Activated T-cell treated with anti-CD3 and anti-CD28 coated beads, Interleukin-2, amount 50 U/mL, for 1 hour (primary cell): ENCODE results near the gene TCERG1L.
"Not testable (repeated sequence)": the region's sequence is repeated elsewhere in the genome, so short reads cannot be mapped to it uniquely, and the experiment has no call there.

ENCODE experiments used
- DNase-seq: peaks from one replicate; pipeline ENCODE4 v3.0.0-alpha.2; 2020

The TCERG1L gene

DNA sequence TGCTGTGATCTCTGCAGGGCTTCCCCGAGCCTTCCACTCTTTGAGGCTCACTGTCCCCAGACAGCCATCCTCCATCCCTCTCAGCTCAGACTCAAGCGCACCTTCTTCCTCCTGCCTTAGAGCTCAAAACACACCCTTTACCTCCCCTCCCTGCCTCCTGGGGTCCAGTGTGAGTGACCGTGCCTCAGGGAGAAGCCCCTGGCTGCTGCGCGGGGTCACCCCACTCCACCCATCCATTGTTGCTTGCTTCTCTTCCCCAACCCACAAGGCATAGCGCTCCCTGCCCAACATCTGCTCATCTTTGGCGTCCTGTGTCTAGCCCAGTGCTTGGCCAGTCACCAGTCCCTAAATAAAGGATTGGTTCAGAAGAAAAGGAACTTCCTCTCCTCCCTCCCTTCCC is 170.3 kb downstream of the TCERG1L start:
- DNase-seq = no peak

DNA sequence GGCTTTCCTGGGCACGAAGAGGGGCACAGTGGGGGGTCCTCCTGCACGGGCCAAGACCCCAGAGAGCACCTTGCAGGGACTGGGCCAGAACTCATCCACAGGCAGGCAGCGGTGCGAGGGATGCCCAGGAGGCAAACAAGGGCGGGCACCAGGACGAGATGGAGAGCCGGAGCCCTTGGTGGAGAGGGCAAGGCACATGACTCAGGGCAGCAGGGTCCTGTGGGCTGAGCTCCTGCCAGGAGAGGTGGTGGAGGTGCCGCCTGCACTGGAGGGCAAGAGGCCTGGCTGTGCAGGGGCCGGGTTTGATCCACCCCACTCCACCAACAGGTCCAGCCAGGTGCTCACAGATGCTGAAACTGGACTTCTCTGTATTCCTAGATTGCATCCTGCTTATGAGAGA is 170.9 kb downstream of the TCERG1L start:
- no peak for DNase-seq

DNA sequence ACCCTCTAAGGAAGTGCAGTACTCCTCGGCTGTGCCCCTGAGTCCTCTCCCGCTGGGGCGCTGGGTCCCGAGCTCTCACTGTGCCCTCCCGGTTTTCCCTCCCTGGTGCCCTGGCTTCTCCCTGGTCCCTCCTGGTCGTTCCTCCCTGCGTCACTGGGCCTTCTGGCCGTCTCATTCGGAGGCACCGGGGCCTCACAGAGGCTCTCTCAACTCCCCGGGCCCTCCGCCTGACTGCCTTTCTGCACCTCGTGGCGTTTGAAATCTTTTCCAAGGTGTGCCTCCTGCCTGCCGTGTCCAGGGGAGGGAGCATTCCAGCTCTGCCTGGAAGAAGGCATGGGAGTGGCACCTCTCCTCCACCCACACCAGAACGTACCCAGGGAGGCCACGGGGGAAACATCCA is 174.3 kb downstream of the TCERG1L start:
- no peak for DNase-seq

DNA sequence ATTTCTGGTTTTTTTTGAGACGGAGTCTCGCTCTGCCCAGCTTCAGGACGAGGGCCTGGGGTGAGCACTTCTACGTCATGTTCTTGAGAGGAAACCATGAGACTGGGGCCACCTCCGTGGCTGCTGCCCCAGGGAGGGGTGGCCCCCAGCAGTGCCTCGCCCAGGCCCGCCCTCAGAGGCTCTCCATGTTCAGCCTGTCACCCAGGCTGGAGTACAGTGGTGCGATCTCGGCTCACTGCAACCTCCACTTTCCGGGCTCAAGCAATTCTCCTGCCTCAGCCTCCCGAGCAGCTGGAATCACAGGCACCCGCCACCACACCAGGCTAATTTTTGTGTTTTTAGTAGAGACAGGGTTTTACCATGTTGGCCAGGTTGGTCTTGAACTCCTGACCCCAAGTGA is 175.2 kb downstream of the TCERG1L start:
- not testable (repeated sequence) for DNase-seq

DNA sequence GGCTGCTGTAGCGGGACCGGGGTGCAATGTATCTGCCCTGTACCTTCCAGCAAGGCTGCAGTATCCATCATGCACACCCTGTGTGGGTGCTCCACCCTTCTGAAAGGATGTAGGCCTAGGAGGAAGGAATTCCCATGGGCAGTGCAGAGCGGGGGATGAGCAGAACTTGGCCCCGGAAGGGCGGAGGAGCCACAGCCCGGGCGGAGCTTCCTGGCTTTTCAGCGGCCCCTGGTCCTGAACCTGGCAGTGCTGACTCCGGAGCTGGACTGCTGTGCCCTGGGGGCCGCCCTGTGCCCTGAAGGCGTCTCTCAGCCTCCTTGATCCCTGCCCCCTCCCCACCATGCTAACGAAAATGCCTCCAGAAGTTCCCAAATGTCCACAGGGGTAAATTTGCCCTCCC is 175.8 kb downstream of the TCERG1L start:
- DNase-seq = no peak

DNA sequence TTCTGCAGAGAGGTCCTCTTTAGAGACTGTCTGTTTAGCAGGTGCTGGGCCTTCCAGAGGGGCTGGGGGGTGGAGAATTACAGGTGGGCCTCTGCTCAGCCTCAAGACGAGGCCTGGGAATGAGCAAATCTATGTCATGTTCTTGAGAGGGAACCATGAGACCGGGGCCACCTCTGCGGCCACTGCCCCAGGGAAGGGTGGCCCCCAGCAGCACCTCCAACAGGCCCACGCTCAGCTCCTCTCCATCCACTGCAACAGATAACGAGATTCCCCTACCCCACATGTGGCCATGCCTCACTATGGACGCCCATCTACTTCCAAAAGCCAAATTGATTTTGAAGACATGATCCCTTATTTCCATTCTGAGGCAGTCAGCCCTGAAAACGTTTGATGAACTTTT is 176.9 kb downstream of the TCERG1L start:
- no peak for DNase-seq

DNA sequence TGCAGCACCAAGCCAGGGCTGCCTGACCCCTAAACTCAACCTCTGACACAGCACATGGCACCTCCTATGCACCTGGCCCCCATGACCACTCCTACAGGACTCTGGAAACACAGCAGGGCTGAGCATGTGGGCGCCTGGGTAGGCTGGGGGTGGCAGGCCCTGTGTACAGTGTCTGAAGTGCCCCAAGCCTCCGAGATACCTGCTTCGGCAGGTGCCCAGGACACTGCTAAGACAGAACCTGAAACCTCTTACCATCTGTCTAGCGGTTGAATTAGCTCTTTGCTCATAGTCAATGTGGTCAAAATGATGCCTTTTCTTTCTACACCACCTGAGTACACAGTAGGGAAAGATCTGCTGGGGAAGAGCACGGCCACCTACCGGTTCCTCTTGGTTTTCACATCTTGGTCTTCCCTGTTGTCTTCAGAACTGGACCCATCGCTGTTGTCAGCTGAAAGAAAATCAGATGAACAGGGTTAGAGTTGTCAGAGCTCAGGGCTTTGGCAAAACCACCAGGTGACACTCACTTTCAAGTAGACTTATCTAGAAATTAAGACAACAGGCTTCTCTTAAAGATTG is 177.4 kb downstream of the TCERG1L start:
- DNase-seq = no peak

DNA sequence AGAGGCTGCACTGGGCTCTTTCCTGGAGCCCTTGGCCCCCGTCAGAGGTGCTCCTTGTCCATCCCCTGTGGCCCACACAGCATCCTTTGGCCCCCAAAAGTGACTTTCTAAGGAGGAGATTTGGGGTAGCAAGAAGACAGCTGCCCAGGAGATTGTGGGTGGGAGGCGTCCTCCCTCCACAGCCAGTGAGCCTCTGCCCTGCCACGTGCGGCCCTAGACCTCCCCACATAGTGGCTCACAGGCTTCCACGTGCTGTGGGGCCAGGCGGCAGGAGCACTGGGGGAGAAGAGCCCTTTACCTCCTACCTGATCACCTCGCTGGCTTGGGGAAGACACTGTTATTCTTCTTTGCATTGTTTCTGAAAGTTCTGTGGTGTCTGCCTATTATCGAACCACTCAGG is 178.8 kb downstream of the TCERG1L start:
- DNase-seq = no peak

DNA sequence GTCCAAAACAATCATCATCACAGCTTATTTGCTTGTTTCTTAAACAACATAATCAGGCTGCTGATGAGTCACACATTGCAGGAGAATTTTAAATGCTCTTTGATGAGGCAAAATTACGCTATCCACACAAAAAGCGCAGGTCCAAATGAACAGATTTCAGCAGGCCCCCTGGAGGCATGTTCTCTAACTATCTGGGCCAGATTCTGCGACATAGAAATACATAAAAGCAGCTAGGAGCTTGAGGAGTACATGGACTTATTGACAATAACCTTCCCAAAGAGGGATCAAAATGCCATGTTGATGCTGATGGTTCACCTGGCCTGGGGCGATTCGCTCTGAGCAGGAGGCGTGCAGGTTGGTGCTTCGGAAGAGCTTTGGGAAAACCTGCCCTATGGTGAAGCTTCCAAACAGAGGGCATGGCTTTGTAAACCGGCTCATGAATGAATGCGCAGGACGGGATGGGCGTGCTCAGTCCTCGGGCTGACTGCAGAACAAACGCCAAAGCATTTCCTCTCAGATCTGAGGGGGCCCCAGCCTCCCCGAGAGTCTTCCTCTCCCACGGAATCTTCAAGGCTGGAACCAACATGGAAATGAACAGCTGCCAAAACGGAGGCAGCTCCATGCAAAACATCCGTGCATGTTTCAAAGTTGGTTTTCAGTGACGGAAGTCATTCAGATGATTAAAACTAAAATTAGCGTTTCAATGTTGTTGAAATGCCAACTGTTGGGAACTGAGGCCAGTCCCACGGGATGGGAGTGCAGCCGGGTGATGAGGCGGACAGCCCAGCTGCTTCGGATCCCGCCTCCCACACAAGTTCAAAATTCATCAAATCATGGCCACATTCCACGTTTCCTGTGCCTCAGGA is 179.6 kb downstream of the TCERG1L start:
- DNase-seq = no peak

DNA sequence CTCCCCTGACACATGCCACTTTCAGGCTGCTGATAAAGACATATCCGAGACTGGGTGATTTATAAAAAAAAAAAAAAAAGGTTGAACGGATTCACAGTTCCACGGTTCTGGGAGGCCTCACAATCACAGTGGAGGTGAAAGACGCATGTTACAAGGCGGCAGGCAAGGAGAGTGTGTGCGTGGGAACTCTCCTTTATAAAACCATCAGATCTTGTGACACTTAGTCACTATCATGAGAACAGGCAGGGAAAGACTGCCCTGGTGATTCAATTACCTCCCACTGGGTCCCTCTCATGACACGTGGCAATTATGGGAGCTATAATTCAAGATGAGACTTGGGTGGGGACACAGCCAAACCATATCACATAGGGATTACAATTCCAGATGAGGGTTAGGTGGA is 181.5 kb downstream of the TCERG1L start:
- DNase-seq = no peak

DNA sequence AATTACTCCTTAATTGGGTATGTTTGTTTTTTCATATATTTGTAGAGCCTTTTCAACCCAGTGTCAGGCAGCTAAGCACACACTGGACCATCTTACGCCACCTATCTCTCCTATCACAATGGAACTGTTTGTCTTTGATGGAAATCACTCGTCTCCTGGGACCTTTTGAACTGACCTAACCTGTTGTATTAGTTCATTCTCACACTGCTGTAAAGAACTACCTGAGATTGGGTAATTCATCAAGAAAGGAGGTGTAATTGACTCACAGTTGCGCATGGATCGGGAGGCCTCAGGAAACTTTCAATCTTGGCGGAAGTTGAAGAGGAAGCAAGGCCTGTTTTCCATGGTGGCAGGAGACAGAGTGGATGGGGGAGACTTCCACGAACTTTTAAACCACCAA is 182.0 kb downstream of the TCERG1L start:
- DNase-seq = no peak

DNA sequence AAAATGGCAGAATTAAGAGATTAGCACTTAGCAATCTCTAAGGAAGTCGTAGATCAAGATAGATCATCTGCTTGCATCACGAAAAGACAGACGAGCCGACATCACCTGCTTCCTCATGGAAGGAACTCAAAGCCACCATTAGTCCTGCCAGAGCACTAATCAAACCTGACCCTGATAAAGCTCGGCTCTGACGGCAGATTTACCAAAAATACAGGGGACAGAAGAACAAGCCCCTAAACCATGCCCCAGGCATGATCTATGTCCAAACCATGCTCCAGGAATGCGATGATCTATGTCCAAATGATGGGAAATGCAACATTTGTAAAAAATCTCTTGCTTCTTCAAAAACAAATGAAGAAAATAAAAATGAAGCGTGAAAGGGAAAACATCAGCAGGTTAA is 182.8 kb downstream of the TCERG1L start:
- no peak for DNase-seq

DNA sequence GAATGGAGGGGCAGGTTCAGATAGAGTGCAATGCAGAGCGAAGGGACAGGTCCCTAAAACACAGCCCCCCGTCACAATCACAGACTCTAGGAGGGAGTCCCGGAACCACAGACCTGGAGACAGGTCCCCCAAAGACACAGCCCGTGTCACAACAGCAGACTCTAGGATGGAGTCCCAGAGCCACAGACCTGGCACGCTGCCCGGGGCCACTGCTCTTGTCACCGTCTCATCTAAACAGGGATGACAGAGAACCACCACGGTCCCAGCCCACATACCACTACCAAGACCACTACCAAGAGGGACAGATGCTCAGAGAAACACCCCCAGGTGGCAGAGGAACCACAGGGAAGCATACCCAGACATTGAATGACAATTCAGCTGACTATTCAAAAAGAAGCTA is 183.9 kb downstream of the TCERG1L start:
- DNase-seq = no peak

DNA sequence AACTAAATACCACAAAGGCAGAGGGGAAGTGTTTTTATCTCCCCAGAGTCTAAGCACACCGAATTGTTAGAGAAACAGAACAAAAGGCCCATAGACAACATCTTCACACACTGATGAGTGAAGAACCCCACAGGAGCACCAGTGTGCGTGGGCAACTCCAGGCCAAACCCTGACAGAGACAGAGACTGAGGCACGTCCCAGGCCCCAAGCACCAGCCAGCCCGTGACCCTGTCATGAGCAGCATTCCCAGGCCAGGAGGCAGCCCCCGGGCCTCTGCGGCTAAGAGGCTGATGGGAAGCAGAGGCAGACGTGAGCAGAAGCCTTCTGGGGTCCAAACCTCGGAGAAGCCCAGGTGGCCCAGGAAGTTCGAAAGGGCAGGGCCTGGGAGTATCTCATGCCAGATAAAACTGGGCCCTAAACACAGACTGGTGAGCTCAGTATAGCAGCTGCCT is 184.4 kb downstream of the TCERG1L start:
- DNase-seq = no peak

DNA sequence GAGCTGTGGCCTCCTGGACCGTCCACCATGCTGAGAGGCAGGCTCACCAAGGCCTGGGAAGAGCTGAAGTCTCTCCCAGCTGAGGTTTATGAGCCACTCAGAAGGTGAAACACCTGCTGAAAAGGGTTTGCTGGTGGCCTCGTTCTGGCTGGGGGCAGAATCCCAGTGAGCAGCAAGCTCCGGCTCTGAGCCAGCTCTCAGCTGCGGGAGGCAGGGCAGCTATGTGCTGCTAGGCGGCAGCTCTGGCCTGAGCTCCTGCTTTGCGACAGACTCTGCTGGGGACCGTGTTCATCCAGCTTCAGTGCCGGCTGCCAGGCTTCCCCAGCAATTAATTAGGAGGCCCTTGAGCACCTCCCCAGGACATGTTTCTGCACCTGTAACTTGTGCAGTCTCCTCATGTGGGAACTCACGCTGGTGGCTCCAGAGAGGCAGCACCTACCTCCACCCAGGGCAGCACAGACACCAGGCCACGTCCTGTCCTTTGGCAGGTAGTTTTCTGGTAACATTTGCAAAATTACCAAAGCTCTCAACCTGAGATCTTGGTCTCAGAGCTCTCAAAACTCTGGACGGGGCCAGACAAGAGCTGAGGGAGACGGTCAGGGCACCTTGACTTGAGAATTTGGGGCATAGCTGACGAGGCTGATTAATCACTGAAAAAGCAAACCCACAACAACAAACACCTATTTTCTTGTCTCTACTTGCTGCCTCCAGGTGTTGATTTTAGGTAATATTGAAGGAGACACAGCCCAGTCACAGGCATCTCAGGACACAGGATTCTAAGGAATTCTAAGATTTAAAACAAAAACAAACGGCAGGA is 185.0 kb downstream of the TCERG1L start:
- DNase-seq = no peak

DNA sequence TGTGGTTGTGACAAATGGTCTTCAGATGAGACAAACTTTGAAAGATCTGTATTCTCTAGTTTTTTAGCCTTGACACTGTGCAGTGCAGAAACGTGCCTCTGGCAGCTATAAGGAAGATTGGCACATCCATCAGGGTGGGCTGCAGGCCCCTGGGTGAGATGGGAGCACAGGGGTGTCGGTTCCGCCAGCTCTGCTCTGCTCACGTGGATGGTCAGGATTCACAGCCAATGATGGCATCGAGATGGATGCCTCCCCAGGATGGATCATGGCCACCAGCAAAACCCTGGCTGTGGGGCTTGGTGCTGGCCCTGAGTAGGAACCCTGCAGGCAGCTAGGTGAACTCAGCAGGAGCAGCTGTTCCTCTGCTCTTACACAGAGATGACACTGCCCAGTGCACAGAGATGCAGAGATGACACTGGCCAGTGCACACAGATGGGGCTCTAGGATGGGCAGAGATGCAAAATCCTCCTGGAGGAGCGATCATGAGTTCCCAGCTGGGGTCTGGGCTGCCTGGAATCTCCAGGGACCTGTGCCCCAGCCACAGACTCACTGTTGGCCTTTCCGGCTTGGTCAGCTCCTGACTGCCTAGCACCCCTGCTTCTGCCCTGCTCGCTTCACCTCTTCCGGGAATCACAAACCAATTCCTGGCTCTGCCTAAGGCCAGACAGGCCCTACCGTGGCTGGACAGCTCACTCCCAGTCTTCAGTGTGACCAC is 185.9 kb downstream of the TCERG1L start:
- DNase-seq = no peak

DNA sequence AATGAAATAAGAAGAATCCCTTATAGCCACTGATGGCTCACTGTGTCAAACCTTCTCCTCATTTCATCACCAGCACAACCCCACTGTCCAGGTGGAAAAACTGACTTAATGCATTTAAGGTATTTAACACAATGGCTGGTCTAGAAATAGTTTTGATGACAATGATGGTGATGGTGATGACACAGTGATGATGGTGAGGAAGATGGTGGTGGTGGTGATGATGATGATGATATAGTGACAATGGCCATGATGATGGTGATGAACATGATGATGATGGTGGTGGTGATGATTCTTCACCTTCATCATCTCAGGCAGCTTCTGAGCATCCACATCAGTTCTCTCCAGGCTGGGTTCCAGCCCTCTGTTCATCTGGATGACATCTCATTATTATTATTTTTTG is 186.6 kb downstream of the TCERG1L start:
- no peak for DNase-seq

DNA sequence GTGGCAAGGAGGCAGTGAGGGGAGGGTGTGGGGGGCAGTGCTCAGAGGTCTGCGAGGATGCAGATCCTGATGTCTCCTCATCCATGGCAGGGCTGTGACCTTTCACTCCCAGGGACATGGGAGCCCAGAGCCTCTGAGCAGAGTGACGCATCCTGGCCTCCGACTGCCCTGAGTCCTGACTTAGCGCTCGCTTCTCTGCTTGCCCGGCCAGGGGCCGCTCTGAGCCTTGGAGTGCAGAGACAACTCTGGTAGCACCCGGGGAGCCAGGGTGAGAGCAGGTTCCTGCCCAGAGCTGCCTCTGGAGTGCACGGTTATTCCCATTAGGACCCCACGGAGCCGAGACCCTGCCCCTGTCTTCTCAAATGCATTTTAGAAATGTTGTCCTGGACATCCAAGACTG is 188.0 kb downstream of the TCERG1L start:
- no peak for DNase-seq

DNA sequence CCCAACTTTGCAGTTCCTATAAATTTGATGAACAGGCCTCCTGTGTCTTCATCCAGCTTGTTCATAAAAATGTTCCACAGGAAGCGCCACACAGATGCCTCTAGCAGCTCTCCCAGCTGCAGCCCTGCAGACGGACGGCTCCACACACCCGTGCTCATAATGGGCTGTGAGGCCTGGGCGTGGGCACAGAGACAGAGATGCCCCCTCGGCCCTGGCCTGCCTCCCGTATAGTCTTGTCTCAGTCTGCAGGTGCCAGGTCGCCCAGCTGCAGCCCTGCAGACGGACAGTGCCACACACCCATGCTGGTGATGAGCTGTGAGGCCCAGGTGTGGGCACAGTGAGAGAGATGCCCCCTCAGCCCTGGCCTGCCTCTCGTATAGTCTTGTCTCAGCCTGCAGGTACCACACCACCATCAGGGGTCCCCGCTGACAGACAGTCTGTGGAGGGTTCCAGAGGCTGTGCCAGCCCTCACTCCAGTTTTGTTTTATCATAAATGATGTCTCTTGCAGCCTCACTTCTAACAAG is 189.9 kb downstream of the TCERG1L start:
- DNase-seq = no peak

DNA sequence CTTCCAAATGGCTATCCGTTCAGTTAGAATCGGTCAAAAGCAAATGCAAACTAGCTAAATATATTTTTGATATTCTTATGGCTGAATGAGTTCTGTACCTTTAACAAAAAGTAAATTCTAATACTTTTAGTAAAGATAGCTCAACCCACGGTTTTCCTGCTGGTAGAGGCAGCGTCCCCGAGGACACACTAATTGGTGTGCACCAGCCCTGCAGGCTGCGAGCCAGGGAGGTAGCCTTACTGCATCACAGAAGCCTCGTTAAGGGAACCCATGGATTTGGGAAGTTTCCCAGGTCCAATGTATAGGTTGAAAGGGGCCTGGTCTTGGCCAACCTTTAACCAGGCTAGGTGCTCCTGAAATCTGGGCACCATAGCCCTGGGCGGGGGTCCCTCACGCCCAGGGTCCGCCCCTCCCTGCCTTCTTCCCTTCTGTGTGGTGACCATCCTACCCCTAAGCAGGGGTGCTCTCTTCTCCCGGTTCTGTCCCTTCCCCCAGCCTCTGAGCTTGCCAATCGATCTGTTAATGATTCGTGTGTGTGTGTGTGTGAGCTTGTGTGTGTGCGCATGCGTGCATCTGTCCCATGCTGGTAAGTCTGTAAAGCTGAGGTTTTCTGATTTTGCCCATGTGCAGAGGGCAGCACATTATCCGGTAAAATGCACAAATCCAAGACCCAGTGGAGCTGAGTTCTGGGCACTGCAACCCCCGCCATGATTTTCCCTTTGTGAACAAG is 191.7 kb downstream of the TCERG1L start:
- no peak for DNase-seq

DNA sequence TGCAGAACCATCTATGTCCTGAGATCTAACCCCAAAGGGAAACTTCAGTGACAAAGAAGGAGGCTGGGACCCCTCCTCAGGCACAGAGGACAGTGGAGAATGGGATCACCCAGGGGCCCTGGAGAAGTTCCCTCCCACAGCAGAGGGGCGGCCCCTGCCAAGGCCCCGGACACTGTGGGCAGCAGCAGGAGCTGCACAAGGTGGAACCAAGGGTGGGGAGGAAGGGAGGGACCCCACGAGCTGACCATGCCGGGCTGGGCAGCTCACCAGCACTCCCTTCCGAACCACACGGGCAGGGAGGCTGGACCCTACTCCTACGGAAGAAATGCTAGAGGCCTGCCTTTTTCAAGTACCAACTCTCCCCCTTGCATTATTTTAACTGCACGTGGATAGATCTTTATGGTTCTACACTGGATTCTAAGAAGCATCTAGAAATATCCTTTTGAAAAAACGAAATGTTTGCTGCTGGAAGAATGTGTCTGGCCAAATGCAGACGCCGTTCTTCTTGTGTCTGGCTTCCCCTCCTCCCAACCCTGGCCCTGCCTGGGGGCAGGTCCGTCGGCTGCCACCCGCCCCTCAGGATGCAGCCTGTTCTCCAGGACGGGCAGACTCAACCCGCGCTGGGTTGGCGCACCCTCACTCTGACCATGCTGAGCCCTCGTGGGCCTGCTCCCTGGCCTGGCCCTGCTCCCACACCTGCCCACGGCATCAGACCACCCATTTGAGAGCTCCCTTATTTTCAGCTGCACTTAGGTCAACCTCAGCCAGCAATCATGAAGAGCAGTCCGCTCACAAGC is 193.9 kb downstream of the TCERG1L start:
- no peak for DNase-seq
